Glutamatergic neuron (in vitro differentiated cells): Measurements from ENCODE around the gene STX2. TPM values are rescaled to one million over a fixed set of nuclear protein-coding genes. Genes with fewer than 3 reads are reported as not detected.

Source experiments
- DNase-seq: peaks from one replicate; pipeline ENCODE4 v3.0.0; 2022
- H3K27ac Mint-ChIP-seq: one replicate; pipeline ENCODE4 v1.8.0; 2020; ENCODE audit warnings: mild to moderate bottlenecking, mixed read lengths, inconsistent platforms; ENCODE audit not compliant: unreplicated experiment
- H3K27me3 Mint-ChIP-seq: one replicate; pipeline ENCODE4 v1.8.0; 2020; ENCODE audit warnings: mild to moderate bottlenecking, moderate library complexity, mixed read lengths, inconsistent platforms; ENCODE audit not compliant: unreplicated experiment
- H3K36me3 Mint-ChIP-seq: one replicate; pipeline ENCODE4 v1.8.0; 2020; ENCODE audit warnings: mild to moderate bottlenecking, mixed read lengths, inconsistent platforms; ENCODE audit not compliant: unreplicated experiment
- H3K4me1 Mint-ChIP-seq: one replicate; pipeline ENCODE4 v1.8.0; 2020; ENCODE audit warnings: mild to moderate bottlenecking, low read depth, mixed read lengths, inconsistent platforms; ENCODE audit not compliant: unreplicated experiment
- H3K4me3 Mint-ChIP-seq: one replicate; pipeline ENCODE4 v1.8.0; 2020; ENCODE audit warnings: mild to moderate bottlenecking, mixed read lengths, inconsistent platforms; ENCODE audit not compliant: unreplicated experiment
- H3K9me3 Mint-ChIP-seq: one replicate; pipeline ENCODE4 v1.8.0; 2020; ENCODE audit warnings: mild to moderate bottlenecking, moderate library complexity, mixed read lengths, inconsistent platforms; ENCODE audit not compliant: unreplicated experiment
- CTCF ChIP-seq: fragments of 200-600 bp; sonication (generic); IDR thresholded peaks from one replicate; pipeline ENCODE4 v1.5.0; 2021; ENCODE audit not compliant: partially characterized antibody, unreplicated experiment
- total RNA-seq: library from RNA; stranded (reverse); fragmentation: NEBNext Ultra II Directional; extraction: Animal tissue kit (Norgen Biotek cat#: 25700); gene quantifications from one replicate; pipeline ENCODE4 v1.2.1, GENCODE V29; 2021; ENCODE audit not compliant: unreplicated experiment

The STX2 gene
- total RNA-seq, 1 donor from 2014 or later, result 76.5 TPM

- peaks cover 21% of the 10 kb centered on the region for H3K9me3 Mint-ChIP-seq
- H3K4me3 Mint-ChIP-seq, result peak overlapping the region; percentile 14
- H3K27ac Mint-ChIP-seq, result peak overlapping the region; percentile 20
- peaks cover 53% of the 10 kb centered on the region for H3K4me1 Mint-ChIP-seq
- TF ChIP-seq CTCF, result no peak
- H3K27me3 Mint-ChIP-seq, result peaks cover 15% of the 10 kb centered on the region
- H3K36me3 Mint-ChIP-seq, result peaks cover 17% of the 10 kb centered on the region
- no peak for DNase-seq
Measured at GRCh38 chr12:130804216-130804615, 34.8 kb downstream of the STX2 start.

GRCh38 chr12:130803702-130804101 is 35.3 kb downstream of the STX2 start:
- peaks cover 51% of the 10 kb centered on the region for H3K4me1 Mint-ChIP-seq
- H3K4me3 Mint-ChIP-seq, result no peak overlapping the region
- H3K36me3 Mint-ChIP-seq, result peaks cover 17% of the 10 kb centered on the region
- TF ChIP-seq CTCF, result no peak
- H3K27ac Mint-ChIP-seq, result no peak overlapping the region
- no peak for DNase-seq
- H3K27me3 Mint-ChIP-seq, result peaks cover 13% of the 10 kb centered on the region
- peaks cover 21% of the 10 kb centered on the region for H3K9me3 Mint-ChIP-seq

GRCh38 chr12:130800312-130800711 is 38.7 kb downstream of the STX2 start:
- no peak overlapping the region for H3K4me3 Mint-ChIP-seq
- TF ChIP-seq CTCF, result no peak
- peaks cover 8% of the 10 kb centered on the region for H3K36me3 Mint-ChIP-seq
- peaks cover 4% of the 10 kb centered on the region for H3K27me3 Mint-ChIP-seq
- peak overlapping the region; percentile 0 for H3K27ac Mint-ChIP-seq
- no peak for DNase-seq
- H3K9me3 Mint-ChIP-seq, result peaks cover 8% of the 10 kb centered on the region
- H3K4me1 Mint-ChIP-seq, result peaks cover 25% of the 10 kb centered on the region

- Mint-ChIP-seq H3K36me3 (no peaks in the 10 kb centered on the region), H3K4me3 (no peak overlapping the region), H3K4me1 (peaks cover 17% of the 10 kb centered on the region), H3K27ac (no peak overlapping the region), H3K27me3 (peaks cover 3% of the 10 kb centered on the region), H3K9me3 (peaks cover 8% of the 10 kb centered on the region)
- no peak for DNase-seq
- no peak for TF ChIP-seq CTCF
Measured at GRCh38 chr12:130799051-130799450, 40.0 kb downstream of the STX2 start.

- Mint-ChIP-seq H3K4me1 (peaks cover 20% of the 10 kb centered on the region), H3K36me3 (no peaks in the 10 kb centered on the region), H3K9me3 (peaks cover 10% of the 10 kb centered on the region), H3K27me3 (peaks cover 7% of the 10 kb centered on the region), H3K27ac (no peak overlapping the region), H3K4me3 (no peak overlapping the region)
- TF ChIP-seq CTCF, result no peak
- no peak for DNase-seq
Measured at GRCh38 chr12:130796985-130797686, 41.9 kb downstream of the STX2 start.
